Measurements from ENCODE around the gene AK4. TPM values are rescaled to one million over a fixed set of nuclear protein-coding genes. Genes with fewer than 3 reads are reported as not detected.

Gene AK4
- total RNA-seq, 6 experiments from 2014 or later, result 108 to 171 (median 123) TPM

DNA sequence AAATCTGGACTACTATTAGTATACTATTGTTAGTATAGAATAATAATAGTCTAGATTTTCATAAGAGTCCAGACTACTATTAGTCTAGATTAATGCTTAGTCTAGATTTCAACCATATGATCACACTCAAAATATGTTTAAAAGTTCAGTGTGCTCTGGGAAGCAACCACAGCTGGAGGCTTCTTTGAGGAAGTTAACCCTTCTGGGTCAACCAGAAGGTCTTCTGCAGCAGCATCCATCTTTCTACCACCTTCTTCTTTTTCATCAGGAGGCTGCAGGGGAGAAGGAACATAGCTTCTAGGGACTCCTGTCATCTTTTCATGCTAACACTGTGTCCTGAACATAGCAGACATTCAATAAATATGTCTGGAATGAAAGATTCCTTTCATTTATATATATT lies 110.1 kb downstream of the AK4 start:
- Histone ChIP-seq H3K27ac (no peak overlapping the region), H3K4me3 (no peak overlapping the region), H3K4me1 (peaks cover 0 to 3% (median 0%) of the 10 kb centered on the region in 4 donors), H3K27me3 (no peaks in the 10 kb centered on the region), H3K9me3 (no peaks in the 10 kb centered on the region), H3K36me3 (no peaks in the 10 kb centered on the region)
- TF ChIP-seq POLR2A (IDR thresholded peaks at IDR 0.05), result no peak
- TF ChIP-seq, protein P1, sequence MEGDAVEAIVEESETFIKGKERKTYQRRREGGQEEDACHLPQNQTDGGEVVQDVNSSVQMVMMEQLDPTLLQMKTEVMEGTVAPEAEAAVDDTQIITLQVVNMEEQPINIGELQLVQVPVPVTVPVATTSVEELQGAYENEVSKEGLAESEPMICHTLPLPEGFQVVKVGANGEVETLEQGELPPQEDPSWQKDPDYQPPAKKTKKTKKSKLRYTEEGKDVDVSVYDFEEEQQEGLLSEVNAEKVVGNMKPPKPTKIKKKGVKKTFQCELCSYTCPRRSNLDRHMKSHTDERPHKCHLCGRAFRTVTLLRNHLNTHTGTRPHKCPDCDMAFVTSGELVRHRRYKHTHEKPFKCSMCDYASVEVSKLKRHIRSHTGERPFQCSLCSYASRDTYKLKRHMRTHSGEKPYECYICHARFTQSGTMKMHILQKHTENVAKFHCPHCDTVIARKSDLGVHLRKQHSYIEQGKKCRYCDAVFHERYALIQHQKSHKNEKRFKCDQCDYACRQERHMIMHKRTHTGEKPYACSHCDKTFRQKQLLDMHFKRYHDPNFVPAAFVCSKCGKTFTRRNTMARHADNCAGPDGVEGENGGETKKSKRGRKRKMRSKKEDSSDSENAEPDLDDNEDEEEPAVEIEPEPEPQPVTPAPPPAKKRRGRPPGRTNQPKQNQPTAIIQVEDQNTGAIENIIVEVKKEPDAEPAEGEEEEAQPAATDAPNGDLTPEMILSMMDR (IDR thresholded peaks at IDR 0.05), result no peak
- no peak for ATAC-seq
- intact Hi-C loops (cut with DNase I), result no loop called here
- no peak for DNase-seq

DNA sequence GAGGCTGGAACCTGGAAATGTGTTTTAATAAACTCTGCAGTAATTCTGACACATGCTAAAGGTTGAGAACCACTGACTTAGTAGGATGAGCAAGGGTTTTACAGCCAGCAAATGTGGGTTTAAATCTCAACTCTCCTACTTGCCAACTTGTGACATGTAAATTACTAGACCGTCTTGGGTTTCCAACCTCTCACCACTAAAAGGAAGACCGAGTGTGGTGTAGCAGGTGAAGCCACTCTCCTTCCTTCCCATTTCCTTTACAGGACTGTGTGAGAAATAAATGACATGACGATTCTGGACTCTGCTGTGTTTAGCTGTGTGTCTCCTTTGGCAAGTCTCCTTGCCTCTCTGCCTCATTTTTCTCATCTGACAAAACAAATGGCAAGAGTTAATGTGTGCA lies 111.8 kb downstream of the AK4 start:
- Histone ChIP-seq H3K27ac (no peak overlapping the region), H3K4me3 (no peak overlapping the region), H3K27me3 (no peaks in the 10 kb centered on the region), H3K4me1 (peaks cover 0 to 4% (median 0%) of the 10 kb centered on the region in 4 donors), H3K36me3 (no peaks in the 10 kb centered on the region), H3K9me3 (no peaks in the 10 kb centered on the region)
- intact Hi-C loops (cut with DNase I), result no loop called here
- no peak for ATAC-seq
- no peak for DNase-seq
- TF ChIP-seq POLR2A (IDR thresholded peaks at IDR 0.05), result no peak
- TF ChIP-seq, protein P1 (IDR thresholded peaks at IDR 0.05), result no peak
- 57% methylated on average over 3 of the region's 3 CpGs for WGBS (ENCODE audit: insufficient coverage, low coverage, low lambda C conversion rate, missing lambda C conversion rate)

DNA sequence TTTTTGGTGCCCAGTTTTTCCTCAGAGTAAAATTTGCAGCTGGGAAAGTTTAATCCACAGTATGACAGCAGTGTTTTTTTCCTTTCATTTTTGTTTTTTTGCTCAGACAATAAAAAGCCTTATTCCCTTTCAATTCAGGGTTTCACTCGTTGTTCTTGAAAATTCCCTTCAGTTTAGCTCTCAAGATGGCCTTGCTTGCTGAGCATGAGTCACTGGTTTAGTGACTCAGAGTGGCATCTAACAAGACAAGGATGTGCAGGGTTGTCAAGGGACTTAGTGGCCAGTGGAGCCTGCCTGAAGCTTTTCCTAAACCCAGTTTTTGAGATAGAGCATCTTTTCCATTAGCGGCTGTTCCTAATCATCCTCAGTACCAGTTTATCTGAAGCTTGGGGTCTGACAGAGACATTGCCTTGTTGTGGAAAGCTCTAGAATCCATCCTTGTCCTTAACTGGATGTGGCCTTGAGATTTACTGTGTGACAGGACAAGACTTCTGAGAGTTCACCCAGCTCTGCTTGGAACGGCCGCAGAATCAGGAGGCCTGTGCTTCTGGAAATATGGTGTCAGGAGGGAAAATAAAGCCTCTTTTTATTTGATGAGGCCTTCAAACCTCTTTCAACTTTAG lies 113.0 kb downstream of the AK4 start:
- intact Hi-C loops (cut with DNase I), result no loop called here
- no peaks in the 10 kb centered on the region for H3K9me3 ChIP-seq
- DNase-seq (no peak), ATAC-seq (peak in 1 of 4 donors; percentile 33)
- H3K27ac ChIP-seq, result no peak overlapping the region
- H3K4me3 ChIP-seq, result no peak overlapping the region
- H3K27me3 ChIP-seq, result no peaks in the 10 kb centered on the region
- no peaks in the 10 kb centered on the region for H3K36me3 ChIP-seq
- 67% methylated on average over 4 of the region's 4 CpGs for WGBS (ENCODE audit: insufficient coverage, low coverage, low lambda C conversion rate, missing lambda C conversion rate)
- peaks cover 0 to 11% (median 0%) of the 10 kb centered on the region in 4 donors for H3K4me1 ChIP-seq
- TF ChIP-seq POLR2A (IDR thresholded peaks at IDR 0.05), result no peak
- TF ChIP-seq, protein P1 (IDR thresholded peaks at IDR 0.05), result no peak

DNA sequence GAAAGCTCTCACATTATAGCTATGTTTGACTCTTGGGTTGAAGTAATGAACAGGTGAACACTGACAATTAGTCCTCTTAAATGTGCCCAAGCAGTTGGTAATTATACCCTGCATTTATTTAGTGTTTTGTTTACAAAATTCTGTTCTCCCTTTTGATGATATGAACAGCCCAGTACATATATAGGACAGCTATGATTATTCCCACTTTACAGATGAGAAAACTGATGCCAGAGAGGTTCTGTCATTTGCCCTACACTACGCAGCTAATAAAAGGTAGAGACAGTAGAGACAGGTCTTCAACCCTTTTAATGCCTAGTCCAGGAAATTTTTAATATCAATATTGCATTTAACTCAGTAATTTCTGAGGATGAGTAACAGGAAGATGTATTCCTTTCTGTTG lies 115.3 kb downstream of the AK4 start:
- Histone ChIP-seq H3K27ac (no peak overlapping the region), H3K4me1 (peaks cover 0 to 11% (median 0%) of the 10 kb centered on the region in 4 donors), H3K27me3 (no peaks in the 10 kb centered on the region), H3K9me3 (no peaks in the 10 kb centered on the region), H3K36me3 (no peaks in the 10 kb centered on the region), H3K4me3 (no peak overlapping the region)
- intact Hi-C loops (cut with DNase I), result no loop called here
- ATAC-seq (no peak), DNase-seq (no peak)
- 79% methylated on average over 1 of the region's 1 CpG for WGBS (ENCODE audit: insufficient coverage, low coverage, low lambda C conversion rate, missing lambda C conversion rate)
- TF ChIP-seq, protein P1 (IDR thresholded peaks at IDR 0.05), result no peak
- TF ChIP-seq POLR2A (IDR thresholded peaks at IDR 0.05), result no peak
